Esophagus muscularis mucosa (tissue), 4 donors: ENCODE results near the gene ATP2B2. TPM values are rescaled to one million over a fixed set of nuclear protein-coding genes. Genes with fewer than 3 reads are reported as not detected.

Experiments used
- DNase-seq: peaks from one replicate; pipeline ENCODE4 v3.0.0-alpha.2; 2017; ENCODE audit errors: extremely low spot score
- H3K27ac ChIP-seq, 4 donors: fragments of 200-600 bp; sonication (generic); replicated peaks in 1 of 4; 1 replicate in 3 of 4; 2 replicates in 1 of 4; pipeline ENCODE4 v1.5.1; 2016 to 2019; ENCODE audit warnings: mild to moderate bottlenecking in 1 of 4
- H3K27me3 ChIP-seq, 4 donors: fragments of 200-600 bp; sonication (generic); one replicate each; pipeline versions ENCODE4 v1.5.1 to v1.6.0; 2016 to 2019
- H3K36me3 ChIP-seq, 4 donors: fragments of 200-600 bp; sonication (generic); one replicate each; pipeline ENCODE4 v1.5.1; 2016 to 2019
- H3K4me1 ChIP-seq, 4 donors: fragments of 200-600 bp; sonication (generic); one replicate each; pipeline ENCODE4 v1.5.1; 2016 to 2019
- H3K4me3 ChIP-seq, 4 donors: fragments of 200-600 bp; sonication (generic); 1 replicate in 2 of 4; 2 replicates in 2 of 4; pipeline ENCODE4 v1.5.1; 2016 to 2019; ENCODE audit warnings: mild to moderate bottlenecking in 4 of 4, moderate library complexity in 1 of 4
- H3K9me3 ChIP-seq, 4 donors: fragments of 200-600 bp; sonication (generic); 1 replicate in 3 of 4; 2 replicates in 1 of 4; pipeline ENCODE4 v1.5.1; 2016 to 2019
- EP300 ChIP-seq: sonication (generic); formaldehyde crosslinking; IDR thresholded peaks from one replicate; pipeline ENCODE4 v1.6.1; 2017; ENCODE audit warnings: antibody characterized with exemption
- POLR2A ChIP-seq: fragments of 450-650 bp; IDR thresholded peaks from one replicate; pipeline ENCODE4 v1.6.1; 2017; ENCODE audit warnings: antibody characterized with exemption, moderate library complexity, mild to moderate bottlenecking, low read depth
- POLR2AphosphoS5 ChIP-seq, 2 donors: sonication (generic); formaldehyde crosslinking; IDR thresholded peaks; one replicate each; pipeline ENCODE4 v1.6.1; 2017; ENCODE audit warnings: antibody characterized with exemption in 2 of 2
- WGBS: methylation state at CpG from one replicate; pipeline ENCODE4 v1.1.5; 2018; 5-methylcytosine and 5-hydroxymethylcytosine counted together
- intact Hi-C: fragments of 100-400 bp; cut with DNase I; formaldehyde crosslinking; loops from one replicate; pipeline ENCODE4 v1.15.1; 2023
- total RNA-seq, 4 donors: library from RNA; depleted of rRNA; stranded (reverse); fragments of >200 nt; gene quantifications; one replicate each; pipeline versions ENCODE4 v1.1.0 to v1.2.1, GENCODE V29; 2016
- TF ChIP-seq, protein P1 (sequence below), 3 experiments: fragments of 200-600 bp in 2 of 3; fragments of 450-650 bp in 1 of 3; sonication (generic) in 2 of 3; IDR thresholded peaks; one replicate each; pipeline ENCODE4 v1.5.1; 2017 to 2019; ENCODE audit warnings: antibody characterized with exemption in 3 of 3, mild to moderate bottlenecking in 2 of 3, moderate library complexity in 1 of 3

The ATP2B2 gene
- total RNA-seq, 4 donors from 2014 or later, result under 0.01 to 0.75 (median 0.39) TPM

DNA sequence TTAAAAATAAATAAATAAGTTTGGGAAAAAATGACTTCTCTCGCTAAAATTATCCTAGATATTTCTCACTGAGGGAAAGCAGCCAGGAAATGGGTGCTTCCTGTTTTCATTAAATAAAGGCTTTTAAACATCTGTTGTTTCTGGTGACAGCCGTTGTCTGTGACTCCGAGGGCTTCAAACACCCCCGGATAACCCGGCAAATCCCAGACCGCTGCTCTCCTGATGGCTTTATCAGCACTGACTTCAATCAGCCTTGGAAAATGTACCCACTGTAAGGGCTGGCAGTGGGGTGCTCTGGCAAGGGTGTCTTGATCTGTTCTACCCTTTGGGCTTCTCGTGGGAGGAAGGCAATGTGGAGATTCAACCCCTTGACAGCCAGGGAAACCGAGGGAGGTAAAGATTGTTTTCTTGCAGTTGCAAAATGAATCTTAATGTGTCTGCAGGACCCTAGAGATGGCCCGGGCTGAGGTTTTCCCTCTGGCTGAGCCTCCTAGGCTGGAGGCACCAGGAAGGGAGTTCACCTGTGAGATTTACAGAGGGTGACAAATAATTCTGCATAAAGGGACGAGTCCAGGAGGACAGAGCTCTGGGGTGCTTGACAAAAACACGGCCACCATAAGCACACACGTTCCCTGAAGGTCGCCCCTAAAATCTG lies 150.9 kb downstream of the ATP2B2 start:
- 41% methylated on average over 13 of the region's 13 CpGs for WGBS
- TF ChIP-seq POLR2A (no peak), POLR2AphosphoS5 (IDR thresholded peaks at IDR 0.05) (no peak), EP300 (no peak)
- TF ChIP-seq, protein P1, sequence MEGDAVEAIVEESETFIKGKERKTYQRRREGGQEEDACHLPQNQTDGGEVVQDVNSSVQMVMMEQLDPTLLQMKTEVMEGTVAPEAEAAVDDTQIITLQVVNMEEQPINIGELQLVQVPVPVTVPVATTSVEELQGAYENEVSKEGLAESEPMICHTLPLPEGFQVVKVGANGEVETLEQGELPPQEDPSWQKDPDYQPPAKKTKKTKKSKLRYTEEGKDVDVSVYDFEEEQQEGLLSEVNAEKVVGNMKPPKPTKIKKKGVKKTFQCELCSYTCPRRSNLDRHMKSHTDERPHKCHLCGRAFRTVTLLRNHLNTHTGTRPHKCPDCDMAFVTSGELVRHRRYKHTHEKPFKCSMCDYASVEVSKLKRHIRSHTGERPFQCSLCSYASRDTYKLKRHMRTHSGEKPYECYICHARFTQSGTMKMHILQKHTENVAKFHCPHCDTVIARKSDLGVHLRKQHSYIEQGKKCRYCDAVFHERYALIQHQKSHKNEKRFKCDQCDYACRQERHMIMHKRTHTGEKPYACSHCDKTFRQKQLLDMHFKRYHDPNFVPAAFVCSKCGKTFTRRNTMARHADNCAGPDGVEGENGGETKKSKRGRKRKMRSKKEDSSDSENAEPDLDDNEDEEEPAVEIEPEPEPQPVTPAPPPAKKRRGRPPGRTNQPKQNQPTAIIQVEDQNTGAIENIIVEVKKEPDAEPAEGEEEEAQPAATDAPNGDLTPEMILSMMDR (IDR thresholded peaks at IDR 0.05), result no peak

DNA sequence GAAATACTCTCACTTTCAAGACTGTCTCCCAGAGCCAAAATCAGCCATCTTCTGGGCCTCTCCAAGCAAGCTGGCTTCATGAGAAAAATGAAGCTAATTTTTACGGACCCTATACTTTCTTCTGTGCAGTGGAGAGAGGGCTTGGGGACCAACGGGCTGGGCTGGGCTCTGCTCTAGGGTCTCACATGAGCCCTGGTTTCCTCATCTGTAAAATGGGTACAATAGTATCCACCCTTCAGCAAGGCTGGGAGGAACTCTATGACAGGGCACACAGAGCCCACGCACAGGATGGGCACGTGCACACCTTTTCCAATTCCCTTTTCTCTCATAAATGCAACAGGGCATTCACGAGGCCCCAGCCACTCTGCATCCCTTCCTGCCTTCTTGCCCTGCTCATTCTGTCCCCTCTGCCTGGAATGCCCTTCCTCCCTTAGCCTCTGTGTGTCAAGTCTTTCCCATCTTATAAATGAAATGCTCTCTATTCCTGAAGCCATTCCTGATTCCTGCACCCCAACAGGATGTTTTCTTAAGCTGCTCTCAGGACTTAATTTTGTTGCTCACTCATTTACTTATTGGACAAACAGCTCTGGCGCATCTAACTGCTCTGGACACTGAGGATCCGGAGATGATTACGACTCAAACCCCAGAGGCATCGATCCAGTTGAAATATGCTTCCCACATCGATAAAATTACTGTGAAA lies 151.6 kb downstream of the ATP2B2 start:
- H3K4me3 ChIP-seq, result no peak overlapping the region
- TF ChIP-seq EP300 (no peak), POLR2AphosphoS5 (IDR thresholded peaks at IDR 0.05) (no peak), POLR2A (no peak)
- TF ChIP-seq, protein P1 (IDR thresholded peaks at IDR 0.05), result no peak
- H3K27ac ChIP-seq, result no peak overlapping the region
- H3K36me3 ChIP-seq, result no peaks in the 10 kb centered on the region
- DNase-seq, result no peak
- peaks cover 0 to 10% (median 0%) of the 10 kb centered on the region in 4 donors for H3K4me1 ChIP-seq
- WGBS, result 60% methylated on average over 10 of the region's 10 CpGs
- H3K9me3 ChIP-seq, result no peaks in the 10 kb centered on the region
- peaks cover 0 to 32% (median 0%) of the 10 kb centered on the region in 4 donors for H3K27me3 ChIP-seq
- intact Hi-C loops, result no loop called here

More for the DNA sequence above, 150.9 kb downstream of the ATP2B2 start:
- Histone ChIP-seq H3K4me3 (no peak overlapping the region), H3K27ac (no peak overlapping the region), H3K36me3 (no peaks in the 10 kb centered on the region), H3K4me1 (peaks cover 0 to 10% (median 0%) of the 10 kb centered on the region in 4 donors), H3K27me3 (peaks cover 0 to 32% (median 0%) of the 10 kb centered on the region in 4 donors), H3K9me3 (no peaks in the 10 kb centered on the region)
- DNase-seq, result no peak
- intact Hi-C loops, result no loop called here

DNA sequence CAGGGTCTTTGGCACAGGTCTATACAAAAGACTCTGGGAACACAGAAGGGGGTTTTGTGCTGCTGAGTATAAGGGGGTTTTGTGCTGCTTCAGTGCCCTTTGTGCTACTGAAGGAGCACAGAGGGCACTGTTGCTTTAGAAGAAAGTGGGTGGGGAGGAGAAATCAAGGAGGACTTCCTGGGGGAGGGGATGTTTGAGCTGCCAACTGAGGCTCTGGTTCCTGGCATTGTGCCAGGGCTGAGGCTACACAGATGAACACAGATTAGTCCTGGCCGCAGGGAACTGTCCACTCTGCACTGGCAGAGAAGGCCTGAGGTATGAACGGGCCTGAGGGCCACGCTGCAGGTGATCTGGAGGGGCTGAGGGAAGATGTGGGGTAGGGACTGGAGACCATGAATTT lies 152.2 kb downstream of the ATP2B2 start:
- Histone ChIP-seq H3K4me1 (peaks cover 0 to 10% (median 0%) of the 10 kb centered on the region in 4 donors), H3K9me3 (no peaks in the 10 kb centered on the region), H3K4me3 (no peak overlapping the region), H3K27me3 (peaks cover 0 to 29% (median 0%) of the 10 kb centered on the region in 4 donors), H3K27ac (no peak overlapping the region), H3K36me3 (no peaks in the 10 kb centered on the region)
- intact Hi-C loops, result no loop called here
- DNase-seq, result no peak
- TF ChIP-seq POLR2AphosphoS5 (IDR thresholded peaks at IDR 0.05) (no peak), EP300 (no peak), POLR2A (no peak)
- TF ChIP-seq, protein P1 (IDR thresholded peaks at IDR 0.05), result no peak
- 80% methylated on average over 3 of the region's 3 CpGs for WGBS

DNA sequence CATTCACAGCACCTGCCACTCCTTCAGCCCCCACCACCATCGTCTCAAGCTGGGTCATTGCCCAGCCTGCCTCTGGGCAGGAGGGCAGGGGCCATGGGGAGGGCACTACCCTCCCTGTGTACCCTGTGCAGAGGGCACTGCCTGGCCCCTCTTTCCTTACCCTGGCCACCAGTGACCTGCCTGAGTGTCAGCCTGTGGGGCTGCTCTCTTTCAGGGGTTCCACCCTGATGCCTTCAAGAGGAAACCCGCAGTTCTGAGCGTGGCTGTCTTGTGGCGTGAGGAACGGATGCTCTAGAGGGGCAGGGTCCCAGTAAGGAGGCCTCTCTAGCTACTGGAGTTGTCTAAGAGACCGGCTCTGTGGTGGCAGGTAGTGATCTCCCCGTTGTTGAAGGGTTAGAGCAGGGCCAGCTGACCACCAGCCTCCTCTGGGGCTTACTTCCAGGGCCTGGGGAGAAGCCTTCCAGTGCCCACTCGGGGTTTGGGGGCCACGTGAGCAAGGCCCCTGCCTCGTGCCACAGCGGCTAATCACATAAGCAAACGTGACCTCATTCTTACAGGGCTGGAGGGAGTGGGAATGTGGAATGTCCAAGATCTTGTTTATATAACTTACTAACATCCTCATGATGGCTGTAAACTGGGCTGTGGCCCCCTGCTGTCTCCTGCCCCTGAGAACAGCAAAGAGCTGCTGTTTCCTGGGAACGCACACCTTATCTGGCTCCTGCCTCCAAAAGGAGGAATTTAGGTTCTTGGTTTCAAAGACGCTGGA lies 153.1 kb downstream of the ATP2B2 start:
- TF ChIP-seq, protein P1 (IDR thresholded peaks at IDR 0.05), result no peak
- no peak for TF ChIP-seq POLR2A
- TF ChIP-seq POLR2AphosphoS5 (IDR thresholded peaks at IDR 0.05), result no peak
- TF ChIP-seq EP300, result no peak
- H3K9me3 ChIP-seq, result no peaks in the 10 kb centered on the region
- peaks cover 0 to 5% (median 0%) of the 10 kb centered on the region in 4 donors for H3K4me1 ChIP-seq
- DNase-seq, result no peak
- no peak overlapping the region for H3K27ac ChIP-seq
- H3K36me3 ChIP-seq, result no peaks in the 10 kb centered on the region
- 70% methylated on average over 11 of the region's 14 CpGs for WGBS
- intact Hi-C loops, result no loop called here
- H3K27me3 ChIP-seq, result peaks cover 0 to 29% (median 0%) of the 10 kb centered on the region in 4 donors
- H3K4me3 ChIP-seq, result no peak overlapping the region
